ENCODE measurements around the gene PHACTR1.

PHACTR1 gene

GRCh38 chr6:13172291-13172690, 455.7 kb downstream of the PHACTR1 start:
- no peak for DNase-seq

- DNase-seq, result no peak
Observed at GRCh38 chr6:13175087-13175486, 458.5 kb downstream of the PHACTR1 start.

GRCh38 chr6:13175759-13176158, 459.2 kb downstream of the PHACTR1 start:
- no peak for DNase-seq

- DNase-seq, result no peak
Observed at GRCh38 chr6:13177664-13178063, 461.1 kb downstream of the PHACTR1 start.

- no peak for DNase-seq
Observed at GRCh38 chr6:13178107-13178506, 461.5 kb downstream of the PHACTR1 start.

GRCh38 chr6:13180538-13180937, 464.0 kb downstream of the PHACTR1 start:
- no peak for DNase-seq

GRCh38 chr6:13181393-13181792, 464.8 kb downstream of the PHACTR1 start:
- DNase-seq, result no peak

- DNase-seq, result no peak
Observed at GRCh38 chr6:13183415-13184088, 467.0 kb downstream of the PHACTR1 start.

- no peak for DNase-seq
Observed at GRCh38 chr6:13184089-13184468, 467.5 kb downstream of the PHACTR1 start.

GRCh38 chr6:13184547-13184946, 468.0 kb downstream of the PHACTR1 start:
- DNase-seq, result no peak

- DNase-seq, result no peak
Observed at GRCh38 chr6:13186861-13187260, 470.3 kb downstream of the PHACTR1 start.

- no peak for DNase-seq
Observed at GRCh38 chr6:13187692-13188091, 471.1 kb downstream of the PHACTR1 start.

GRCh38 chr6:13188306-13188705, 471.7 kb downstream of the PHACTR1 start:
- no peak for DNase-seq

- no peak for DNase-seq
Observed at GRCh38 chr6:13189710-13190109, 473.1 kb downstream of the PHACTR1 start.

GRCh38 chr6:13190376-13190775, 473.8 kb downstream of the PHACTR1 start:
- DNase-seq, result no peak

GRCh38 chr6:13191461-13191860, 474.9 kb downstream of the PHACTR1 start:
- no peak for DNase-seq

GRCh38 chr6:13194852-13195251, 478.3 kb downstream of the PHACTR1 start:
- DNase-seq, result no peak

GRCh38 chr6:13195803-13196202, 479.2 kb downstream of the PHACTR1 start:
- DNase-seq, result no peak

GRCh38 chr6:13198168-13198567, 481.6 kb downstream of the PHACTR1 start:
- DNase-seq, result no peak

- DNase-seq, result no peak
Observed at GRCh38 chr6:13201336-13201735, 484.8 kb downstream of the PHACTR1 start.

- DNase-seq, result no peak
Observed at GRCh38 chr6:13203145-13203544, 486.6 kb downstream of the PHACTR1 start.

GRCh38 chr6:13205106-13205505, 488.5 kb downstream of the PHACTR1 start:
- no peak for DNase-seq

- DNase-seq, result no peak
Observed at GRCh38 chr6:13212096-13212495, 495.5 kb downstream of the PHACTR1 start.

GRCh38 chr6:13212538-13212937, 496.0 kb downstream of the PHACTR1 start:
- no peak for DNase-seq

- DNase-seq, result no peak
Observed at GRCh38 chr6:13215390-13215789, 498.8 kb downstream of the PHACTR1 start.

Data from NCI-H510A treated with DMSO at 0.1 percent for 48 hours (cell line).